Stimulated activated CD4-positive, alpha-beta T cell treated with anti-CD3 and anti-CD28 coated beads, Interleukin-1b, Interleukin-23, amount 100 ng/mL, for 48 hours (primary cell): ENCODE data around the gene NOC2L.

Source experiments
- DNase-seq: peaks from one replicate; pipeline ENCODE4 v3.0.0-alpha.2; 2020

NOC2L gene

DNA sequence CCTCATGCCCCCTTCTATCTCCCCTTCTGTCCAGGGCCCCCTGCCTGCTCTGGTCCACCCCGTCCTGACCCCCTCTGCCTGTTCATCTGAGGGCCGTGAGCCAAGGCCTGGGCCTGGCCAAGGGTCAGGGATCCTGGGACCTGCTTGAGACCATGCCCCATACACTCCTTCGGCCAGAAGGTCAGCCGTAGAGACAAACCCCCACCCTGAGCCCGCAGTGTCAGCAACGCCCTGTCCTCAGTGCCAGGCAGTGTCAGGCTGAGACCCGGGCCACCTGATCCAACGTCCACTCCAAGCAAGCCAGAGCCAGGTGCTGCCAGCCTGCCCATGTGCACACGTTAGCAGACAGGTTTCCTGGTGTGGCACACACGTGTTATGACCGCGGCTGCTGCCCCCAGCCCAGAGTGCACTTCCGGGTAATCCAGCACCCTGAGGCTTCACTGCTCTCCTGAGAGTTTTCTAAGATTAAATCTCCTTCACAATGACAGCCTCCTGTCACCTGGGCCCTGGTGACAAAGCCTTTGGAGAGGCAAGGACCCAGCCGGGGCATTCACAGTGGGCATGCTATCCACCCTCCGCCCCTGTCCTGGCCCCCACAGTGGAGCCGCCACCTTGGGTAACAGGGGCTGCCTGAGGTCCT, 45.4 kb downstream of the NOC2L start:
- DNase-seq = no peak

DNA sequence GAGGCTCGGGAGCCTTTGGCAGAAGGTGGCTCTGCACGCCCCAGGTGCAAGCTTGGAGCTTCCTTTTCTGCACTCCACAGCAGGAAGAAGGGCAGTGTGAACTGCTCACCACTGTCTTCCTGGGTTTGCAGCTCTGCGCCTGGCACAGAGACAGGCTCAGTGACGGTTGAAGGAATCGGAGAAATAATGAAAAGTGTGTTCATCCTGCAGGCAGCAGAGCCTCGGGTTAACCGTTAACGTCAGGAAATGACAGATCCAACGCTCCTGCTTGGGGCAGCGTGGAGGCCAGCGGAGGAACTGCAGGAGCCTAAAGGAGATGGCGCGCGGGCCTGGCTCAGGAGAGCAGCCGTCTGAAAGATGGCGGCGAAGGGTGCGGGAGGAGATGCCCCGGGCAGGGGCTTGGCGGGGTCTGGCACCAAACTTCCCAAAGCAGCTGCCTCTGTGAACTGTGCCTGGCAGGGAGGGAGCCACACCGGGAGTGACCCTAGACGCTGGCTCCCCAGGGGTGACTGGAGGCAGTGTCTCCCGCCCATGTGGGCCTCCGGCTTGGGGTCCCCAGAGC, 46.2 kb downstream of the NOC2L start:
- DNase-seq = no peak

DNA sequence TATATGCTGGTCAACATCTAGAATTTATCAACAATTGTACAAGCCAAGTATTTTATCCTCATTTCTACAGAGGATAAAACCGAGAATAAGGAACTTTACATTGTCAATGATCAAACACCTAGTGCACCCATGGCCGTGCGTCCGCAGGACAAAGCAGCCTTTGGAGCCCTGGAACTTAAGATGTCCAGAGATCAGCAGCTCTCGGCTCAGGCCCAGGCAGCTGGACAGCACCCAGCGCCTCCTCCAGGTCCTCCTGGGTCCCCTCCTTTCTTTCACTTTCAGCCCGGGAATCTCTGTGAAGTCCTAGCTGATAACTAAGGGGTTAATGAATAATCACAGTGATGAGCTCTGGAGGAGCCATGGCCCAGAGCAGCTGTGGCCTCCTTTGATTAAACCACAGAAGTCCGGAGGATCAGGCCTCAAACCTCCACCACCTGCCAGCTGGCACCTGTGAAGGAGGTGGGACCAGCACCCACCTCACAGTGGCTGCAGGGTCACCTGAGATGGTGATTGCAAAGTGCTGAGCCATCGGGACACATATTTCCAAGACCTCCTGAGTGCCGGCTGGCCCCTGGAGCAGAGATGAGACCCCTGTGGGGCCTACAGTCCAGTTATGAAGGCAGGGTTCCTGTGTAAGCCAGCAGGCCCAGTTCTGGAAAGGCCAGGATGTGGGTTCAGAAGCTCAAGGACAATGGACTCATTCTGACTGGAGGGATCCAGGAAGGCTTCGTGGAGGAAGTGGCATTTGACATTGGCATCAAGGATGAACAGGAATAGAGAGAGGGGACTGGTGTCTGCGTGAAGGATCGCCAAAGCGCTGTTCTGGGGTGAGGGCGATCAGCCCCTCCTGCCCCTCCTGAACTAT, 46.9 kb downstream of the NOC2L start:
- no peak for DNase-seq

DNA sequence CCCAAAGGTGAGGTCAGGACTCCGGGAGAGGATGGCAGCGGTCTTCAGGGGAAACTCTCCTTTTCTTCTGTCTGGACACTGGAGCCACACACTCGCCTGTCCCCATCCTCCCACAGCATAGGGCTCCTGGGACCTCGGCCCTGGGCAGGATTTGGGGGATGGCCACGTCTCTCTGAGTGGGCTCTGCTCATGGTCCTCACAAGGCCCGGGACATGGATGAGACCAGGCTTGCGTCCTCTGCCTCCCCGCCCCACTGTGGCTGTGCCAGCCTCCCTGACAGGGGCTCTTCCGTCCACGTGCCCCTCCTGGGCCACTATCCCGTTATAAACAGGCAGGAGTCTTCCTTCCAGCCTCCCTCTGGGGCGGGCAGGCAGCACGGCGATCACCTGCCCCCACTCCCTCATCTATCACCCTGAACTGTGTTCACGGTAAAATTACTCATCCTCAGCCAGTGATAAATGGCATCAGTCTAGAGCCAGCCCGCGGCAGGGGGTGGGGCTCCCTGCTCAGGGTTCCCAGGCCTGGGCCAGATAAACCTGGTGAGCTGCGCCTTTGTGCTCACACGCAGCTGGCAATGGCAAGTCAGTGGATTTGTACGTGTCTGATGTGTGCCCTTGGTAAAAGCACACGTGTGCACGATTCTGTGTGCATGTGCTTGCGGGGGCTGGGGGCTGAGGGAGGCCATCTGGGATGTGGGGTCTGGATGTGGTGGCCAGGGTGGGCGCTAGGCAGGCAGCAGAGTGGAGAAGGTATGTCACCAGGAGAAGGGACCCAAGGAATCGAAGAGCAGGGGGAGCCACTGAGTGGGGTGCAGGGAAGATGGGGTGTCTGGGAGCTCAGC, 48.0 kb downstream of the NOC2L start:
- peak; percentile 20 for DNase-seq

DNA sequence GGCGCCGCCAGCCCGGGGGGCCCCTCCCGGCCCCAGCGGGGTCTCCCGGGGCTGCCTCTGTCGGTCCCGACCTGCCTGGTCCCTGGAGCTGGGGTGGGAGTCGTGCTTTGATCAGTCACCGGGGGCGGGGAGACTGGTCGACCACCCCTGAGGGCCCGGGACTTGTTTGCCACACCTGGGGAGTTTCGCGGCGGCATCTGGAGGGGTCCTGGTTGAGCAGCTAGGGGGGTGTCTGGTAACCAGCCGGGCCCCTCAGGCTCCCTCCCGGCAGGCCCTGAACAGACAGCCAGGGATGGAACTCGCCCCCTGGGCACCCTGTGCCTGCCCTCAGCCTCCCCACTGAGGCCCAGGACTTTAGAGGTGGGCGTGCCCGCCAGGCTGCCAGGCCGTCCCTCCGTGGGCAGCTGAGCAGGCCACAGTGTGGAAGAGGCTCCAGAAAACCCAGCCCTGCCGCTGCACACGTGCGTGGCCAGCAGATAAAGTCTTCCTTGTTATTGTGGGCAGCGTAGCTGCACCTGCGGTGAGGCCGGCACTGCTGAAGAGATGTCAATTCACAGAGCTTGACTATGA, 48.7 kb downstream of the NOC2L start:
- no peak for DNase-seq

DNA sequence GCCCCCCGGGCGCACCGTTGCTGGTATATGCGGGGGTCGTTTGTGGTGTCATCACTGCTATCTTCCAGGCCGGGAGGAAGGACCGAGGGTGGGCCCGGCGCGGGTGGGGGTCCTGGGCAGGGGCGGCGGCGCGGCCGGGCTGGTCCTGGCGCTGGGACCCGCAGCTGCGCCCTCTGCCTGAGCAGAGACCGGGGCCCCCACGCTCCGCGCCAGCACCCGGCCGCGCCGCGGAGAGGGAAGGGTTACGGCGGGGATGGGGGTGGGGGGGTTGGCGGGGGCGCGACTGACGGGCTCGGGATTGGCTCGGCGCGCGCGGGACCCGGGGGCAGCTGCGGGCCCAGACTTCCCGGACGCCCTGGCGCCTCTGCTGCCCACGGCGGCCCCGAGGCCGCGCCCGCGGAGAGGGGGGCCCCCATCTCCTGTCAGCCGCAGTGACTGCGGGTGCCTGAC, 49.2 kb downstream of the NOC2L start:
- no peak for DNase-seq

DNA sequence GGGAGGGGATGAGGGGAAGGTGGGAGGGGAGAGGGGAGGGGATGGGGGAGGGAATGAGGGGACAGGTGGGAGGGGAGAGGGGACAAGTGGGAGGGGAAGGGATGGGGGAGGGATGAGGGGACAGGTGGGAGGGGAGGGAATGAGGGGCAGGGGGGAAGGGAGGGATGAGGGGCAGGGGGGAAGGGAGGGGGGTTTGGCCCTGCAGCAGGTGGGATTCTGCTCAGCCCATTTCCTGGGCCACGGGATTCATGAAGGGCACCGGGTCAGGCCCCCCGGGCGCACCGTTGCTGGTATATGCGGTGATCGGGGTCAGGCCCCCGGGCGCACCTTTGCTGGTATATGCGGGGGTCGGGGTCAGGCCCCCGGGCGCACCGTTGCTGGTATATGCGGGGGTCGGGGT, 50.4 kb downstream of the NOC2L start:
- no peak for DNase-seq

DNA sequence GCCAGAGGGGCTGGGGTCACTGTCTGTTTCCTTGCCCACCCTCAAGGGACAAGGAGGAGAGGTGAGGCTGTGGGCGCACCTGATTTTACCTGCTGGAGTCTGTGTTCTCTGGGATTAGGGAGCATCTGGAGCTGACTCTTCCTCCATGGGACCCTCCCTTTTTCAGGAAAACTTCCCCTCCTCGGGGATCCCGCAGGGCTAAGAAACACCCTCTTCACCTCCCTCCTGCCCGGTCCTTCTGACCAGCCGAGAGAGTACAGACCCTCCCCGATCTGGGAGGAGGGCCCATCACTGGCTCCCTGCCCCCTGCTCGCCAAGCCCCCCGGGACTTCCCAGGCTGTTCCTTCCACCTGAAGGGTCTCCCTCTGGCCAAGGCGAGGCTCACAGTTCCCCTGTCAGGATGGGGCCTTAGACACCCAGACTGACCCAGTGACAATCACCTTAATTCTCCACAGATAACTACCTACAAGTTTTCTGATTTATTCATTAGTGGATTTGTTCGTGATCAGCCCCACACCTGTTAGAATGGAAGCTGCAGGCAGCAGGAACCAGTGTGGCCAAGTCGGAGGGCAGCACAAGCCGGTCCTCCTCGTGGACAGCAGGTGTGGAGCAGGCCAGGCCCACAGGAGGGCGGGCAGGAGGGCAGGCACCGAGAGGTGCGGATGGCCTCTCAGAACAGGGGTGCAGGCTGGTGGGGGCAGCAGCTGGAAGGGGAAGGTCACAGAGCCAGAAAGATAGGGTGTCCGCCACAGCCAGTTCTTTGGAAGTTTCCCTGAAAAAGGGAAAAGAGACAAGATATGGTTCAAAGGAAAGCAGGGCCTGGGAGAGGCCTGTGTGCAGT, 51.2 kb downstream of the NOC2L start:
- DNase-seq = no peak

DNA sequence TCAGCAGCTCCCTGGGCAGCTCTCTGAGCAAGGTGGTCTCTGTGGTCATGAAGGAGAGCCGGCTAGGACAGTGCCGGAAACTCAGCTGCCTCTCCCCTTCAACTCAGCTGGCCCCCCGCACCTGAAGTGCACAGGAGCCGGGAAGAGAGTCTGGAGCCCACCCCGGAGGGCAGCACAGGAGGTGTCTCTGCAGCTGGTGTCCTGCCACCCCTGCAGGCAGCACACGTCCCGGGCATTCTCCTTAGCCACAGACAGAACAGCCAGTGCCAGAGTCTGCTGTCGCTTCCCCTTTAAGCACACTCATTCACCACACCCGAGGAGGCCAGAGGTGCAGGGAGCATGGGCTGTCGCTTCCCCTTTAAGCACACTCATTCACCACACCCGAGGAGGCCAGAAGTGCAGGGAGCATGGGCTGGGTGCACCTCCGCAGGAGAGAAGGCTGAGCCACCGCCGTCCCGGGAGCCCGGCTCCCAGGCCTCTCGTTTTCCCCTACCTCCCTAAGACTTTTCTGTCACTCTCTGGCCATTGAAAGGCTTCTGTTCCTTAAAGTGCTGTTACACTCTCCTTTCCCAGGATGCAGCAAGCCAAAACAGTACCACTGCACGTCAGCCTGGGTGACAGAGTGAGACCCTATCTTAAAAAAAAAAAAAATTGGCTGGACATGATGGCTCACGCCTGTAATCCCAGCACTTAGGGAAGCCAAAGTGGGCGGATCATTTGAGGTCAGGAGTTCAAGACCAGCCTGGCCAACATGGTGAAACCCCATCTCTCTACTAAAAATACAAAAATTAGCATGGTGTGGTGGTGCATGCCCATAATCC, 52.2 kb downstream of the NOC2L start:
- no peak for DNase-seq

DNA sequence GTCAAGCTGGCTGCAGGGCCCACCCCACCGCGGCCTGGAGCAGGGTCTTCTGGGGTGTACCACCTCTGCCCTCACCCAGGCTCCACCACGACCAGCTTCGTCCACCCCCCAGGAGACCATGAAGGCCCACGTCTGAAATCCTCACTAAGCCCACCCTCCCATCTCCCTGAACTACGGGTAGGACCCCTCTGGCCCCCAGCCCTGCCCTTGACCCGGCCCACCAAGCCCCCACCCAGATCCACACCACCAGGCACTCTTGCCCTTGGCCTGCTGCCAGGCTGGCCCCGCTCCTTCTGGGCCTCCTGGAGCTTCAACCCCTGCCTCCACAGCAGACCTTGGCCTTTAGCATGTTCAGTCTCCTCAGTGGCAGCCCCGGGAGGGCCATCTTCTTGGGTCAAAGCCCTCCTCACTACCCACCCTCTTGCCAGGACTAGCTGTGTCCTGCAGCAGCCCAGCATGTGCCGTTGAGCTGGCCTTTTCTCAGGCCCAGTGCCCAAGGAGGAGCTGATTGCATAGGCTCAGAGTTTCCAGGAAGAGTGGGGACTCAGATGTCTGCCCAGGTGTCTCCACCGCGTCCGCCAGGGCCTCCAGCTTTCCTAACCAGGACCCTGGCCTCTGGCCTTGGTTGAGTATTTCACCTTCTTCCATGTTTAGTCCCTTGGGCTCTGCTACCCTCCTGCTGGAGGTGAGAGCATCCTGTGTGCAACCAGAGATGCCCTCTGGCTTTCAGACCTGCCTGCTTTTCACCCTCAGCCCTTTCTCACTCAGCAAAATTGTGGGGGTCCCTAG, 53.1 kb downstream of the NOC2L start:
- DNase-seq = no peak

DNA sequence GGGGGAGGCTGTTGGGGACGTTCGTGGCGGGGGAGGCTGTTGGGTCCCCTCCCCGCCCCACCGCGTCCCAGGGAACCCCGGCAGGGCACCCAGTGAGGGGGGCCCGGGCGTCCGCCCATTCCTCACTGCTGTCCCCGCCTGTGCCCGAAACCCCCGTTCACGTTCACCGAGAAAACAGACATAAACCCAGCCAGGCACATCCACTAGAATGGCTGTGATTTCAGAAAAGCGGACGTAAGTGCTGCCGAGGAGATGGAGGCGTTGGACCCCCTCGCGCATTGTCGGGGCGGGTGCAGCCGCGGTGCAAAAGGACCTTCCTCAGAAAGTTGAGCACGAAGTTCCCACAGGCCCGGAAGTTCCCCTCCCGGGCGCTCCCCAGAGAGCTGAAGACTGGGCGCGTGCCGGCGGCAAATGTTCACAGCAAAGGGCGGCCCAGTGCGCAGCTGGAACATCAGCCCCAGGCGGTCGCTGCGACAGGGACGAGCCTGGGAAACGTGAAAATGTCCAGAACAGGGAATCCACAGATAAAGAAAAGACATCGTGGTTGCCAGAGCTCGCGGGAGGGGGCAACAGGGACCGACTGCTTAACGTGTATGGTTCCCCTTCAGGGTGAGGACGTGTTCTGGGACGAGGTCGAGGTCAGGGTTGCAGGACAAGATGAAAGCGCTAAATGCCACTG, 53.8 kb downstream of the NOC2L start:
- no peak for DNase-seq

DNA sequence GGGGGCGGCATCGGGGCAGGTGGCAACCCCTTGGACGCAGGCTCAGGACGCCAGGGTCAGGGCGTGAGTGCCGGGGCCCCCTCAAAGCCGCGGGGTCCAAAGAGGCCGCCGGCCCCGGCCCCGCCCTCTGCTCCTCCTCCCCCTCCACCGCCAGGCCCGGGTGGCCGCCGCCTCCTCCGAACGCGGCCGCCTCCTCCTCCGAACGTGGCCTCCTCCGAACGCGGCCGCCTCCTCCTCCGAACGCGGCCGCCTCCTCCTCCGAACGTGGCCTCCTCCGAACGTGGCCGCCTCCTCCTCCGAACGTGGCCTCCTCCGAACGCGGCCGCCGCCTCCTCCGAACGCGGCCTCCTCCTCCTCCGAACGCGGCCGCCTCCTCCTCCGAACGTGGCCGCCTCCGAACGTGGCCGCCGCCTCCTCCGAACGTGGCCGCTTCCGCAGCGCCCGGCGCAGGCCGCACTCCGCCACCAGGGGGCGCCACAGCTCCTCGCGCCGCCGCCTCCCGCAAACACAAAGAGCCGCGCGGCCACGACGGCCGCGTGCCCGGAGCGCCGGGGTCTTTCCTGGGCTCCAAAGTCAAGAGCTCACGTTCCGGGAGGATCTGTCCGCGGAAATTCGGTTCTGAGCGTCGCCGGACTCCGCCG, 54.6 kb downstream of the NOC2L start:
- DNase-seq = peak; percentile 81

DNA sequence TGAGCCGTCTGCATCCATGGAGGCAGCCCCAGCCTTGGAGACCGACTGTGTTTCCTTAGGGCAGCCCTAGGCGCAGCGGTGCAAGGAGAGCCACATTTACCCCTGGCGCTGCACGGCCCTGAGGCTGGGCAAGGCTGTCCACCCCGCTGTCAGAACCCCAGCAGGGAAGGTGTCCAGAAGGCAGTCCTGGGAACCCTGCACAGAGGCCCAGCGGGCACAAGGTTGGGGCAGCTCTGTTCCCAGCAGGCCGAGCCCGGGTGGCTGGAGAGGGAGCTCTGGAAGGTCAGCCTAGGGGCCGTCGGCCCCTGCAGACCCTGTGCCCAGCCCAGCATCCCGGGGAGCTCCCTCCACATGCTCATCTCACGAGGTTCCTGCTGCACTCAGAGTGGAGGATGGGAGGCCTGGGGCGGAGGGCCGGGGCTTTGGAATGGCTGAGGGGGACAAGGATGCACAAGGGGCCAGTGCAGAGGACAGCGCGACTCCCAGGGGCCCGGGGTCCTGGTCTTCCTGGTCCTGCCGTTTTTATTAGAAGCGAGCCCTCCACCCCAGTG, 55.3 kb downstream of the NOC2L start:
- DNase-seq = no peak

DNA sequence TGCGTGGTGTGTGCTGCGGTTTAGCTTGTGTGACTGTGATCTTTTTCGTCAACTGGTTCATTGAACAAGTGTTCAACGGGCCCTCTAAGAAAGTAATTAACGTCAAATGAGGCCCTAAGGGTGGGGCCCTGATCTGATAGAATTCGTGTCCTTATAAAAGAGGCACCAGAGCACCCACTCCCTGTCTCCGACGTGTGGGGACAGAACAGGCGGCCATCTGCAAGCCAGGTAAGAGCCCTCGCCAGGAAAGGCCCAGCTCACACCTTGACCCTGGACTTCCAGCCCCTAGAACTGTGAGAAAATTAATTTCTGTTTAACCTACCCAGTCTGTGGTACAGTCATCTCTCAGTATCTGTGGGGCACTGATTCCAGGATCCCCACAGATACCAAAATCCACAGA, 55.8 kb downstream of the NOC2L start:
- no peak for DNase-seq

DNA sequence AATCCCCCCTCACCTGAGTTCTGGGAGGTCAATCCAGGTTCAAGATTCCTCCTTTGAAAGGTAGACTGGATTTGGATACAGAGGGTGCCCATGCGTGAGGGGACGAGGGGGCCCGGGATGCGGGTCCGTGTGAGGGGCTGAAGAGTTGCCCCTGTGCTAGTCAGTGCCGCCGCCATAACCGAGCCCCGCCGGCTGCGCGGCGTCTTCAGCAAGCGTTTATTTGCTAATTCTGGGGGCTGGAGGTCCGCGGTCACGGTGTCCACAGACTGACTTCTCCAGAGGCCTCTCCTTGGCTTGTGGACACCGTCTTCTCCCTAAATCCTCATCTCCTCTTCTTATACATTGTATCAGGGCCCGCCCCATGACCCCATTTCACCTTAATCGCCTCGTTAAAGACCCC, 56.3 kb downstream of the NOC2L start:
- no peak for DNase-seq

DNA sequence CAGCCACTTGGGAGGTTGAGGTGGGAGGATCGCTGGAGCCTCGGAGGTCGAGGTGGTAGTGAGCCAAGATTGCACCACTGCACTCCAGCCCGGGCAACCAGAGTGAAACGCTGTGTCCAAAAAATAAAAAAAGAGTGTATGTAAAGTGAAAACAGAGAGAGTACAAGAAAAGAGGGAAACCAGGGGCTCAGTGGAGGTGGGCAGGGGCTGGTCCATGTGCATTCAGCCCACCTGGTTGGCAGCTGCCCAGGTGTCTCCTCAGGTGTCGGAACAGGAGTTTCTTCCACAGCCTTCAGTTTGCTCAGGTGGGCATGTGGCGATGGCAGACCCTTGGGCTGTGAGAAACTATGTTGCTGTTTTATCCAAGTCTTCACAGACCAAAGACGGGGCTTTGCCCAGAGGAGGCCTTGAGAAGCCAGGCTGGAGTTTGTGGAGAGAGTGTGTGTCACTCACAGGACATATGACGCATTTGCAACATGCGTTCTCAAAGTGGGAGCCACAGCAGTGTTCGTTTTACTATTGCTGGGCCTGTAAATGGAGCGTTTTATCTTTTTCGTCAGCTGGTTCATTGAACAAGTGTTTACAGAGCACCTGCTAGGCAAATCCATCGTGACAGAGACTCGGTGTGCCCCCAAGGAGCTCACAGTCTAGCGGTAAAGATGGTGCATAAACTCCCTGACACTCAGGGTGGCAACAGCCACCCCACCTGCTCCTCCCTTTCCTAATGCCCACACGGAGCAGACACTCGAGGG, 57.8 kb downstream of the NOC2L start:
- DNase-seq = no peak

DNA sequence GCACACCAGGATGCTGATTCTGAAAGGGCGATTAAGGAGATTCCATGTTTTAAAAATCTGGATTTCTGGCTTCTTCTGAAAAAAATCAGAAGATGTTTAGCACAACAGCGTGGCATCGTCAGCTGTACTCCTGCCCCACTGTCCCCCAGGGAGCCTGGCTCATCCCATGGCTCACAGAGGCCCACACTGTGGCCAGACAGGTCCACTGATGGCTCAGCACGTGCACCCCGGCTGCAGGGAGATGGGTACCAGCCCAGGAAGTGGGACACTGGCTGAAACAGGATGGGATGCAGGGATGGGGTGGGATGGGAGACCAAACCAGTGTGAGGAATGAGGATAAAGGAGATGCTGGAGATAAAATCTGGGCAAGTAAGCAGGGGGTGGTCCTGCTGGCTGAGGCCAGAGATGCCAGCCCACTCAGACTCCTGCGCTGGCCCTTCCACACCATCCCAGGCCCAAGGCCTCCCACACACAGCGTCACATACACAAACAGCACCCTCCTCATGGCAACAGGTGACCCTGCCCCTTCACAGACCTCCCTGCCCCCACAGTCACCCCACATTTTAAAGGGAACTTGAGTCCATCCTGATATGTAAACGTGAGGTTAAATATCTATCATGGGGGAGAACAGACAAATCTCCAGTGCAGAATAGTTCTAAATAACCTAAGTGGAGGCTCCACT, 59.3 kb downstream of the NOC2L start:
- DNase-seq = no peak
